Islet of Langerhans (tissue), 1 donor: ENCODE data around the gene SLC4A9.
A peak's percentile ranks its signal among the peaks of the same experiment; 100 is the strongest.

ENCODE experiments used
- FAIRE-seq: peaks from one replicate; lab custom pipeline; 2011; peaks lifted over from hg19 to GRCh38; lab: Jason Lieb, UNC

Gene SLC4A9

GRCh38 chr5:140362875-140363630, 3.1 kb downstream of the SLC4A9 start:
- FAIRE-seq: no peak

DNA sequence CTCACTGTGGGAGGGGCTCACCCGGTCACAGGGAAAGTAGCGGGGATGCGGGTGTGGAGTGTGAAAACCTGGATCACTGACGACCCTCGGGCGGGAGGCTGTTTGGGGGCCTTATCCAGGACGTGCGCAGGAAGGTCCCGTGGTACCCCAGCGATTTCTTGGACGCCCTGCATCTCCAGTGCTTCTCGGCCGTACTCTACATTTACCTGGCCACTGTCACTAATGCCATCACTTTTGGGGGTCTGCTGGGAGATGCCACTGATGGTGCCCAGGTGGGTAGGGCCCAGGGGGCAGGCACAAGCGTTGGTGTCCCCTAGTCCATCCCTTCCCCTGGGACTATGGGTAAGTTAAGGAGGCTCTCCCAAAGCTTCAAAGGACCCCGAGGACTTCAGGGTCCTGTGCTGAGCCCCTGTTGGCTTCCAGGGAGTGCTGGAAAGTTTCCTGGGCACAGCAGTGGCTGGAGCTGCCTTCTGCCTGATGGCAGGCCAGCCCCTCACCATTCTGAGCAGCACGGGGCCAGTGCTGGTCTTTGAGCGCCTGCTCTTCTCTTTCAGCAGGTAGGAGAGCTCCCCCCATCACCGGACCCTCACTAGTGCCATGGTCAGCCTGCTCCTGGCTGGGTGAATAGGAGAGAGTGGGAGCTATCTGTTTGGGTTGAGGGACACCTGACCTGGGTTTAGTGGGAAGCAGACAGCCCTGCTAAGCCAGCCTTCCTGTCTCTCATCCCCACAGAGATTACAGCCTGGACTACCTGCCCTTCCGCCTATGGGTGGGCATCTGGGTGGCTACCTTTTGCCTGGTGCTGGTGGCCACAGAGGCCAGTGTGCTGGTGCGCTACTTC, 3.9 kb downstream of the SLC4A9 start:
- no peak for FAIRE-seq

DNA sequence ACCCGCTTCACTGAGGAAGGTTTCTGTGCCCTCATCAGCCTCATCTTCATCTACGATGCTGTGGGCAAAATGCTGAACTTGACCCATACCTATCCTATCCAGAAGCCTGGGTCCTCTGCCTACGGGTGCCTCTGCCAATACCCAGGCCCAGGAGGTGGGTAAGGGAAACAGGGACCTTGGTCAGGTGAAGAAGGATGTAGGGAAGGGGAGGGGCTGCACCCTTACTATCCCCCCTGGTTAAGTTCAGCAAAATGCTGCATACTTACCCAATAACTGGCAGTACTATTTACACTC, 4.4 kb downstream of the SLC4A9 start:
- no peak for FAIRE-seq

DNA sequence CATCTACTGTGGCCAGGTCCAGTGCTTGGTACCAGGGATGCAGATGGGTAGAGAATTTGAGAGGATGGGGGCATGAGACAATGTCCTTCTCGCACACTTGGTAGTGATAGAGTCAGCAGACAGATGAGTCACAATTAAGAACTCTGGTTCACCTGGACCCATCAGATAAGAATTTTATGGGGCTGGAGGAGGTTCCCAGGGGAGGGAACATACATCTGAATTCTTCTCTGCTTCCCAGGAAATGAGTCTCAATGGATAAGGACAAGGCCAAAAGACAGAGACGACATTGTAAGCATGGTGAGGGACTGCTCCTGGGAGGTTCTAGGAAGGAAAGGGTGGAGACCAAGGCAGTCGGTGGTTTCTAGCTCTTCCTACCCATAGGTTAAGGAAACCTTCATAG, 5.3 kb downstream of the SLC4A9 start:
- no peak for FAIRE-seq

- no peak for FAIRE-seq
Measured at GRCh38 chr5:140365941-140366340, 5.9 kb downstream of the SLC4A9 start.

- FAIRE-seq: no peak
Measured at GRCh38 chr5:140366589-140367255, 6.7 kb downstream of the SLC4A9 start.

GRCh38 chr5:140367256-140368013, 7.4 kb downstream of the SLC4A9 start:
- no peak for FAIRE-seq

- FAIRE-seq: no peak
Measured at GRCh38 chr5:140371356-140372151, 11.6 kb downstream of the SLC4A9 start.

GRCh38 chr5:140372971-140373487, 13.0 kb downstream of the SLC4A9 start:
- no peak for FAIRE-seq

DNA sequence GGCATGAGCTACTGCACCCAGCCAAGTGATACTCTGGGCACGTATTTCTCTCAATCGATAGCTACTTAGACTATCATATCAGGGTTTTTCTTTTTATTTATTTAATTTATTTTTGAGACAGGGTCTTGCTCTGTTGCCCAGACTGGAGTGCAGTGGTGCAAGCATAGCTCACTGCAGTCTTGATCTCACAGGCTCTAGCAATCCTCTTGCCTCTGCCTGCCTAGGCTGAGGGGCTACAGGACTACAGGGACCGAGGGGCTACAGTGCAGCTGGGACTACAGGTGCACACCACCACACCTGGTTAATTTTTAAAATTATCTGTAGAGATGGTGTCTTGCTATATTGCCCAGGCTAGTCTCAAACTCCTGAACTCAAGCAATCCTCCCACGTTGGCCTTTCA, 21.4 kb downstream of the SLC4A9 start:
- no peak for FAIRE-seq

DNA sequence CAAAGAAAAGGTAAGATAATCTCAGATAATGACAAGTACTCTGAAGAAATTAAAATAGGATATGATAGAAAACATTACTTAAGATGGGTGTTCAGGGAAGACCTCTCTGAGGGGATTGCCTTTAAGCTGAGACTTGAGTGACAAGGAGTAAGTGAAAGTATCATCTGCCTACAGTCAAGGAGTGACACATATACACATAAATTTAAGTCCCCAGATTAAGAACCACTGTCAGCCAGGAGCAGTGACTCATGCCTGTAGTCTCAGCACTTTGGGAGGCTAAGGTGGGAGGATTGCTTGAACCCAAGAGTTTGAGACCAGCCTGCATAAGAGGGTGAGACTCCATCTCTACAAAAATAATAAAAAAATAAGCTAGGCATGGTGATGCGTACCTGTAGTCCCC, 22.0 kb downstream of the SLC4A9 start:
- FAIRE-seq: no peak

GRCh38 chr5:140382866-140383265, 22.9 kb downstream of the SLC4A9 start:
- no peak for FAIRE-seq

GRCh38 chr5:140383300-140383699, 23.3 kb downstream of the SLC4A9 start:
- no peak for FAIRE-seq

DNA sequence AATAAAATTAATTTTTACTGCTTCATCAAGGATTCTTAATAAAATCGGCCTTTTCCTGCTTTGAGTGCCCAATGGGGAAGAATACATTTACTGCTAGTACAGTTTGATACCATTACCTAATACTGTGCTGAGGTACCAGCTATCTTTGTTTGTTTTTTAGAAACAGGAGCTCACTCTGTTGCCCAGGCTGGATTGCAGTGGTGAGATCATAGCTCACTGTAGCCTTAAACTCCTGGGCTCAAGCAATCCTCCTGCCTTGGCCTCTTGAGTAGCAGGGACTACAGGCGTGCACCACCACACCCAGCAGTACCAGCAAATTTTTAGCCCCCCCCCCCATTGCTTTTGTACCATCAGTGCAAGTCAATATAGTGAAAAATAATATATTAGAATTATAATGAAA, 28.1 kb downstream of the SLC4A9 start:
- FAIRE-seq: no peak

- no peak for FAIRE-seq
Measured at GRCh38 chr5:140391312-140391711, 31.3 kb downstream of the SLC4A9 start.

GRCh38 chr5:140391732-140392131, 31.7 kb downstream of the SLC4A9 start:
- FAIRE-seq: no peak

DNA sequence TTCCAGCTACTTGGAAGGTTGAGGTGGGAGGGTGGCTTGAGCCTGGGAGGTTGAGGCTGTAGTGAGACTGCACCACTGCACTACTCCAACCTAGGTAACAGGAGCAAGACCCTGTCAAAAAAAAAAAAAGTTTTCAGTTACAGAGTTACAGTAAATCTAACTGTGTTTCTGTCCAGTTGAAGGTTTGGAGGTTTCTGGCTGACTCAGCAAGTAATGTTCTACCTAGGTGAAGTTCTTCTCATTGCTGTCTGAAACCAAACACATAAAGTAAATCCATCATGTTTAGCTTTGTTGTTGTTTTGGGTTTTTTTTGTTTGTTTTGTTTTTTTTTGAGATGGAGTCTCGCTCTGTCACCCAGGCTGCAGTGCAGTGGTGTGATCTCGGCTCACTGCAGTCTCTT, 33.7 kb downstream of the SLC4A9 start:
- no peak for FAIRE-seq

DNA sequence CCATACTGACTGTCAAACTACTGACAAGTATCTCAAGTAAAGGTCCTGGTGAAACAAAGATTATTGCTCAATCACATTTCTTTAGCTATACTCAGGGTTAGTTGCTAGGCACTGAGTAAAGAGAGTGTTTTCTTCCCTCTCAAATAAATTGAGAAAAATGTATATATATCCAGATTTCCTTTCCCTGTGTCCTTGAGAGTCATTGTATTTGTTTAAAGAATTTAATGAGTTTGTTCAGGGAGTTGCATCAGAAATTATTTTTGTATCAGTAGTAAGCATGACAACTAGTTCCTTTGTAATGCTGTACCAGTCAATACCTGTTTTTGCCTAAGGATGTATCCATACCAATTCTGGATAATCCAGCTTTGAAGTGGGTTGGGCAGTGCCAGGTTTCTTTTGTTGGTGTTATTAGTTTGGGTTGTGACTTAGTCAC, 38.4 kb downstream of the SLC4A9 start:
- FAIRE-seq: no peak

GRCh38 chr5:140399979-140400729, 40.2 kb downstream of the SLC4A9 start:
- no peak for FAIRE-seq

GRCh38 chr5:140400730-140401361, 40.9 kb downstream of the SLC4A9 start:
- FAIRE-seq: peak; percentile 30
